ENCODE results near the gene PDZRN4.

The PDZRN4 gene

GRCh38 chr12:41221491-41221890 is 33.4 kb downstream of the PDZRN4 start:
- no peaks in the 10 kb centered on the region for H3K9me3 ChIP-seq (ENCODE audit: control insufficient read depth, low read length)
- H3K27ac ChIP-seq: no peak overlapping the region
- no peaks in the 10 kb centered on the region for H3K79me2 ChIP-seq
- H3K36me3 ChIP-seq (ENCODE audit: control insufficient read depth, insufficient read depth, low read length): no peaks in the 10 kb centered on the region
- no peak overlapping the region for H2AFZ ChIP-seq
- H3K27me3 ChIP-seq (ENCODE audit: control insufficient read depth, insufficient read depth, low read length): no peaks in the 10 kb centered on the region
- H3K4me3 ChIP-seq (ENCODE audit: low read depth, low read length): no peak overlapping the region
- H3K4me2 ChIP-seq (ENCODE audit: low read length): no peak overlapping the region
- H3K4me1 ChIP-seq: no peaks in the 10 kb centered on the region
- TF ChIP-seq, protein P1, sequence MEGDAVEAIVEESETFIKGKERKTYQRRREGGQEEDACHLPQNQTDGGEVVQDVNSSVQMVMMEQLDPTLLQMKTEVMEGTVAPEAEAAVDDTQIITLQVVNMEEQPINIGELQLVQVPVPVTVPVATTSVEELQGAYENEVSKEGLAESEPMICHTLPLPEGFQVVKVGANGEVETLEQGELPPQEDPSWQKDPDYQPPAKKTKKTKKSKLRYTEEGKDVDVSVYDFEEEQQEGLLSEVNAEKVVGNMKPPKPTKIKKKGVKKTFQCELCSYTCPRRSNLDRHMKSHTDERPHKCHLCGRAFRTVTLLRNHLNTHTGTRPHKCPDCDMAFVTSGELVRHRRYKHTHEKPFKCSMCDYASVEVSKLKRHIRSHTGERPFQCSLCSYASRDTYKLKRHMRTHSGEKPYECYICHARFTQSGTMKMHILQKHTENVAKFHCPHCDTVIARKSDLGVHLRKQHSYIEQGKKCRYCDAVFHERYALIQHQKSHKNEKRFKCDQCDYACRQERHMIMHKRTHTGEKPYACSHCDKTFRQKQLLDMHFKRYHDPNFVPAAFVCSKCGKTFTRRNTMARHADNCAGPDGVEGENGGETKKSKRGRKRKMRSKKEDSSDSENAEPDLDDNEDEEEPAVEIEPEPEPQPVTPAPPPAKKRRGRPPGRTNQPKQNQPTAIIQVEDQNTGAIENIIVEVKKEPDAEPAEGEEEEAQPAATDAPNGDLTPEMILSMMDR (IDR thresholded peaks at IDR 0.05): no peak
- H3K9ac ChIP-seq: no peak overlapping the region

DNA sequence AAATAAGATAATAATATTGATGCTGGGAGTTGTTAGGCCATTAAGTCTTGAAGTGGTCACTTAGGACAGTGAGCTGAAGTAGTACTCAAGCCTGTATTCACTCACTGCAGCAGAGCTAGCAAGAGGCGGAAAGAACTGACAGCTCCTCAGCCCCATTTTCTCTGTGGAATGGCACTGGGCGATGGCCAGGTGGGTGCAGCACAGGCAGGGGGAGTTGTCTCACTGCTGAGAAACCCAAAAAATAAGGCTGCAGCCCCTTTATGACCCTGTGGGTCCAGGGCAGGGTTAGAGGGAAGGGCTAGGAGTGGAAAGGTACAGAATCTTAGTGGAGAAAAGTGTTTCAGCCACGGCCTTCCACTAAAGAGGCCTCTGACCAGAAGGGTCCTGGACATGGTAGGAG is 35.5 kb downstream of the PDZRN4 start:
- Histone ChIP-seq H3K27me3 (ENCODE audit: control insufficient read depth, insufficient read depth, low read length) (no peaks in the 10 kb centered on the region), H3K4me3 (ENCODE audit: low read depth, low read length) (no peak overlapping the region), H3K27ac (no peak overlapping the region), H3K4me2 (ENCODE audit: low read length) (no peak overlapping the region), H3K4me1 (no peaks in the 10 kb centered on the region), H3K79me2 (no peaks in the 10 kb centered on the region), H3K36me3 (ENCODE audit: control insufficient read depth, insufficient read depth, low read length) (no peaks in the 10 kb centered on the region), H2AFZ (no peak overlapping the region), H3K9me3 (ENCODE audit: control insufficient read depth, low read length) (no peaks in the 10 kb centered on the region), H3K9ac (no peak overlapping the region)
- TF ChIP-seq, protein P1 (IDR thresholded peaks at IDR 0.05): no peak

DNA sequence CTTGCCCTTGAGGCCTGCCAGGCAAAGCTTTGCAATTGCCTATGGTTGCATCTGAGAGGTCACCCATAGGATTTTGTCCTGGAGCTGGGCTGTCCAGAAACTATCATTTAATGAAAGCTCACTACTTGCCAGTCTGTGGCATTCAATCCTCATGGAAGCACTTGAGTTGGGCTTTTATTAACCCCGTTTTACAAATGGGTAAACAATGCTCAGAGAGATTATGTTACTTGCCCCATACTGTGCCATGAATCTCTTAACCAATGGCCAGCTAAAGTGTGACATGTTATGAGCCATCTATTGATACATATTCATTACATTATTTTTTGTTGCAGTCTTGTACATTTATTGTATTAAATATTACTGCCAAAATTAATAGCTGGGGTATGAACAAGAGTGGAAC is 35.9 kb downstream of the PDZRN4 start:
- Histone ChIP-seq H3K36me3 (ENCODE audit: control insufficient read depth, insufficient read depth, low read length) (no peaks in the 10 kb centered on the region), H3K4me2 (ENCODE audit: low read length) (no peak overlapping the region), H2AFZ (no peak overlapping the region), H3K9me3 (ENCODE audit: control insufficient read depth, low read length) (no peaks in the 10 kb centered on the region), H3K4me3 (ENCODE audit: low read depth, low read length) (no peak overlapping the region), H3K27me3 (ENCODE audit: control insufficient read depth, insufficient read depth, low read length) (no peaks in the 10 kb centered on the region), H3K27ac (no peak overlapping the region), H3K79me2 (no peaks in the 10 kb centered on the region), H3K4me1 (no peaks in the 10 kb centered on the region), H3K9ac (no peak overlapping the region)
- TF ChIP-seq, protein P1 (IDR thresholded peaks at IDR 0.05): no peak

- Histone ChIP-seq H3K79me2 (no peaks in the 10 kb centered on the region), H3K9me3 (ENCODE audit: control insufficient read depth, low read length) (no peaks in the 10 kb centered on the region), H3K27ac (no peak overlapping the region), H3K4me2 (ENCODE audit: low read length) (no peak overlapping the region), H3K9ac (no peak overlapping the region), H2AFZ (no peak overlapping the region), H3K4me1 (no peaks in the 10 kb centered on the region), H3K27me3 (ENCODE audit: control insufficient read depth, insufficient read depth, low read length) (no peaks in the 10 kb centered on the region), H3K4me3 (ENCODE audit: low read depth, low read length) (no peak overlapping the region), H3K36me3 (ENCODE audit: control insufficient read depth, insufficient read depth, low read length) (no peaks in the 10 kb centered on the region)
- TF ChIP-seq, protein P1 (IDR thresholded peaks at IDR 0.05): no peak
These were observed 37.1 kb downstream of the PDZRN4 start for GRCh38 chr12:41225179-41225578.

DNA sequence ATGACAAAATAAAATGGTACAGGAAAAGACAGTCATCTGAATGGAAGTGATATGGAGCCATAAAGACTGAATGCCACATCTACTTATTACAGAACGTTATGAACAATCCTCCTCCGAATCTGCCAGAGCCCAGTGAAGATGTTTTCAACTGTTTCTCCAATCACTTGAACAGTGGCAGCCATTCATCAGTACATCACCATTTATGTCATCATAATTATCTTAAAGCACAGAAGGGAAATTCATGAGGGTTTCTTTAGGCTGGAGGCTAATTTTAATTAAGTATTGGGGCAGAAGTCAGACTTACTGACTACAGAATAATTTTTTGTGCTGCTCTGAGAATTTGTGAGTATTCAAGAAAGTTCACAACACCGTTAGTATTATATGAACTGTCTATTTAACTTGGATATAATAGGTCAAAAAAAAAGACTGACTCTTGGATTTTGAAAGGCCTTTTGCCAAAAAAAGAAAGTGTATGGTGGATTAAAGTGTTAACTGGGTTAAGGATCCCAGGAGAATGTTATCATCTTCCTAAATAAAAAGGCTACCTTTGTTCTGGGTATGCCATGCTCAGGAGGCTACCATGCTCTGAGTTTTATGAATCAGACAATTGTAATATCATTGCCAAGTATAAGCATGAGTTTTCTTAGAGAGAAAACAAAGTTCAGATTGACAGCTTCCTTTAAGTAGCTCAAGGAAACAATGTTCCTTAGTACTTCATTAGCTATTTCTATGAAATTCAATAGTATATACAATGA is 40.1 kb downstream of the PDZRN4 start:
- Histone ChIP-seq H3K79me2 (no peaks in the 10 kb centered on the region), H3K4me2 (ENCODE audit: low read length) (no peak overlapping the region), H3K9ac (no peak overlapping the region), H3K4me1 (no peaks in the 10 kb centered on the region), H3K27ac (no peak overlapping the region), H3K27me3 (ENCODE audit: control insufficient read depth, insufficient read depth, low read length) (no peaks in the 10 kb centered on the region), H2AFZ (no peak overlapping the region), H3K4me3 (ENCODE audit: low read depth, low read length) (no peak overlapping the region), H3K36me3 (ENCODE audit: control insufficient read depth, insufficient read depth, low read length) (no peaks in the 10 kb centered on the region), H3K9me3 (ENCODE audit: control insufficient read depth, low read length) (no peaks in the 10 kb centered on the region)
- TF ChIP-seq, protein P1 (IDR thresholded peaks at IDR 0.05): no peak

Data from parathyroid adenoma (tissue), 2 donors.